HepG2 (cell line): ENCODE data around the gene C5AR1. TPM values are rescaled to one million over a fixed set of nuclear protein-coding genes. Genes with fewer than 3 reads are reported as not detected.

ENCODE experiments used
- AKAP8 ChIP-seq: sonication (generic); formaldehyde crosslinking; IDR thresholded peaks from 2 replicates; pipeline ENCODE4 v1.5.1; 2020; ENCODE audit warnings: mild to moderate bottlenecking, missing genetic modification reagents
- FOXP1 ChIP-seq, 2 experiments: fragments of 450-650 bp in 1 of 2; IDR thresholded peaks; 2 replicates each; pipeline ENCODE4 v1.6.1; 2017 to 2018; ENCODE audit warnings: antibody characterized with exemption in 1 of 2
- GTF2F1 ChIP-seq: fragments of 150-350 bp; IDR thresholded peaks from 2 replicates; pipeline ENCODE4 v1.6.1; 2014; ENCODE audit warnings: low read length
- MYNN ChIP-seq: sonication (generic); formaldehyde crosslinking; IDR thresholded peaks from 2 replicates; pipeline ENCODE4 v1.4.0; 2020; ENCODE audit warnings: mild to moderate bottlenecking, low read depth, missing genetic modification reagents
- RARG ChIP-seq: sonication (generic); formaldehyde crosslinking; IDR thresholded peaks from 2 replicates; pipeline ENCODE4 v1.4.0; 2020; ENCODE audit warnings: low read depth, mild to moderate bottlenecking, missing genetic modification reagents
- RFX1 ChIP-seq: fragments of 450-650 bp; IDR thresholded peaks from 2 replicates; pipeline ENCODE4 v1.6.1; 2017
- SIX1 ChIP-seq: sonication (generic); formaldehyde crosslinking; IDR thresholded peaks from 2 replicates; pipeline ENCODE4 v1.4.0; 2020; ENCODE audit warnings: missing genetic modification reagents, borderline replicate concordance
- SKI ChIP-seq: fragments of 450-650 bp; IDR thresholded peaks from one replicate; pipeline ENCODE4 v1.6.1; 2018; ENCODE audit warnings: mild to moderate bottlenecking; ENCODE audit not compliant: partially characterized antibody
- SOX6 ChIP-seq, 2 experiments: fragments of 450-650 bp in 1 of 2; sonication (generic) in 1 of 2; formaldehyde crosslinking in 1 of 2; IDR thresholded peaks; 2 replicates each; pipeline versions ENCODE4 v1.4.0 to v1.6.1; 2017 to 2020; ENCODE audit warnings: antibody characterized with exemption in 1 of 2, mild to moderate bottlenecking in 1 of 2, missing genetic modification reagents in 1 of 2
- ZBTB8A ChIP-seq: sonication (generic); formaldehyde crosslinking; IDR thresholded peaks from 2 replicates; pipeline ENCODE4 v1.4.0; 2020; ENCODE audit warnings: mild to moderate bottlenecking, low read depth, missing genetic modification reagents, borderline replicate concordance
- ZMYM3 ChIP-seq: sonication (generic); formaldehyde crosslinking; IDR thresholded peaks from 2 replicates; pipeline ENCODE4 v1.5.1; 2020; ENCODE audit warnings: mild to moderate bottlenecking, missing genetic modification reagents
- ZNF451 ChIP-seq: sonication (generic); formaldehyde crosslinking; IDR thresholded peaks from 2 replicates; pipeline ENCODE4 v1.5.0; 2020; ENCODE audit warnings: mild to moderate bottlenecking, missing genetic modification reagents
- ZNF746 ChIP-seq: sonication (generic); formaldehyde crosslinking; IDR thresholded peaks from 2 replicates; pipeline ENCODE4 v1.8.0; 2022; ENCODE audit warnings: mild to moderate bottlenecking, missing genetic modification reagents
- ZNF777 ChIP-seq: sonication (generic); formaldehyde crosslinking; IDR thresholded peaks from 2 replicates; pipeline ENCODE4 v1.4.0; 2020; ENCODE audit warnings: missing genetic modification reagents
- ZSCAN21 ChIP-seq: sonication (generic); formaldehyde crosslinking; IDR thresholded peaks from 2 replicates; pipeline ENCODE4 v1.8.0; 2022; ENCODE audit warnings: mild to moderate bottlenecking, missing genetic modification reagents, moderate library complexity, borderline replicate concordance
- polyA plus RNA-seq, 8 experiments: library from polyadenylated mRNA; depleted of rRNA in 3 of 8; stranded (reverse) in 7 of 8; unstranded in 1 of 8; fragments of >200 nt; fragmentation: Illumina TruSeq in 4 of 8; extraction: Trizol in 4 of 8; gene quantifications; 2 replicates each; pipeline versions ENCODE4 v1.2.1 to v1.2.3, GENCODE V29; 2011 to 2016; ENCODE audit warnings: low read depth in 4 of 8, missing spikeins in 1 of 8, mixed read lengths in 1 of 8; ENCODE audit not compliant: insufficient read depth in 1 of 8
- total RNA-seq, 5 experiments: library from RNA; depleted of rRNA; stranded (reverse); fragments of >200 nt; fragmentation: Illumina TruSeq; extraction: Trizol; gene quantifications; 2 replicates each; pipeline ENCODE4 v1.2.3, GENCODE V29; 2016; ENCODE audit warnings: low read depth in 1 of 5
- TF ChIP-seq, protein P1 (sequence below): sonication (generic); formaldehyde crosslinking; IDR thresholded peaks from 2 replicates; pipeline ENCODE4 v1.5.1; 2020; ENCODE audit warnings: missing genetic modification reagents, mild to moderate bottlenecking, borderline replicate concordance
- TF ChIP-seq, protein P2 (sequence below): sonication (generic); formaldehyde crosslinking; IDR thresholded peaks from 2 replicates; pipeline ENCODE4 v1.5.0; 2020; ENCODE audit warnings: missing genetic modification reagents
- TF ChIP-seq, protein P3 (sequence below): sonication (generic); formaldehyde crosslinking; IDR thresholded peaks from 2 replicates; pipeline ENCODE4 v1.5.0; 2020; ENCODE audit warnings: missing genetic modification reagents, mild to moderate bottlenecking, borderline replicate concordance
- TF ChIP-seq, protein P4 (sequence below): IDR thresholded peaks from 2 replicates; pipeline ENCODE4 v1.6.1; 2018; ENCODE audit warnings: missing genetic modification reagents
- TF ChIP-seq, protein P5 (sequence below): sonication (generic); formaldehyde crosslinking; IDR thresholded peaks from 2 replicates; pipeline ENCODE4 v1.5.1; 2020; ENCODE audit warnings: mild to moderate bottlenecking, missing genetic modification reagents, moderate library complexity
- TF ChIP-seq, protein P6 (sequence below): sonication (generic); formaldehyde crosslinking; IDR thresholded peaks from 2 replicates; pipeline ENCODE4 v1.5.0; 2020; ENCODE audit warnings: missing genetic modification reagents

C5AR1 gene
- total and polyA plus RNA-seq, 2 of the 13 experiments (the other 11 are each of a cell fraction or from before 2014, with no cell fraction given), result 0.07 to 1.6 TPM

DNA sequence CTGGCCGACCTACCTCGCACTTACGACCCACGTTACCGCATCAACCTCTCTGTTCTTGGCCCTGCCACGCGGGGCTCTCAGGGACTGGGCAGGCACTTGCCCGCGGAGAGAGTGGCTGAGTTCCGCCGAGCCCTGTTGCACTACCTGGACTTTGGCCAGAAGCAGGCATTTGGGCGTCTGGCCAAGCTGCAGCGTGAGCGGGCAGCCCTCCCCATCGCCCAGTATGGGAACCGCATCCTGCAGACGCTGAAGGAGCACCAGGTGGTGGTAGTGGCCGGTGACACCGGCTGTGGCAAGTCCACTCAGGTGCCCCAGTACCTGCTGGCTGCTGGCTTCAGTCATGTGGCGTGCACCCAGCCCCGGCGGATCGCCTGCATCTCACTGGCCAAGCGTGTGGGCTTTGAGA is 43.6 kb downstream of the C5AR1 start (continued):
- TF ChIP-seq ZNF746, result peak; percentile 85; the same call in 1 of the 2 replicates
- TF ChIP-seq ZNF451 (CRISPR knock-in tag), result peak; percentile 48; the same call in 1 of the 2 replicates
- peak; percentile 33; the same call in 1 of the 2 replicates for TF ChIP-seq ZSCAN21 (CRISPR knock-in tag)
- TF ChIP-seq, protein P1, sequence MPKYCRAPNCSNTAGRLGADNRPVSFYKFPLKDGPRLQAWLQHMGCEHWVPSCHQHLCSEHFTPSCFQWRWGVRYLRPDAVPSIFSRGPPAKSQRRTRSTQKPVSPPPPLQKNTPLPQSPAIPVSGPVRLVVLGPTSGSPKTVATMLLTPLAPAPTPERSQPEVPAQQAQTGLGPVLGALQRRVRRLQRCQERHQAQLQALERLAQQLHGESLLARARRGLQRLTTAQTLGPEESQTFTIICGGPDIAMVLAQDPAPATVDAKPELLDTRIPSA, result no peak
- no peak for TF ChIP-seq GTF2F1
- TF ChIP-seq, protein P2, sequence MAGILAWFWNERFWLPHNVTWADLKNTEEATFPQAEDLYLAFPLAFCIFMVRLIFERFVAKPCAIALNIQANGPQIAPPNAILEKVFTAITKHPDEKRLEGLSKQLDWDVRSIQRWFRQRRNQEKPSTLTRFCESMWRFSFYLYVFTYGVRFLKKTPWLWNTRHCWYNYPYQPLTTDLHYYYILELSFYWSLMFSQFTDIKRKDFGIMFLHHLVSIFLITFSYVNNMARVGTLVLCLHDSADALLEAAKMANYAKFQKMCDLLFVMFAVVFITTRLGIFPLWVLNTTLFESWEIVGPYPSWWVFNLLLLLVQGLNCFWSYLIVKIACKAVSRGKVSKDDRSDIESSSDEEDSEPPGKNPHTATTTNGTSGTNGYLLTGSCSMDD, result no peak
- TF ChIP-seq SIX1, result no peak
- TF ChIP-seq RARG (CRISPR knock-in tag), result no peak
- TF ChIP-seq, protein P3, sequence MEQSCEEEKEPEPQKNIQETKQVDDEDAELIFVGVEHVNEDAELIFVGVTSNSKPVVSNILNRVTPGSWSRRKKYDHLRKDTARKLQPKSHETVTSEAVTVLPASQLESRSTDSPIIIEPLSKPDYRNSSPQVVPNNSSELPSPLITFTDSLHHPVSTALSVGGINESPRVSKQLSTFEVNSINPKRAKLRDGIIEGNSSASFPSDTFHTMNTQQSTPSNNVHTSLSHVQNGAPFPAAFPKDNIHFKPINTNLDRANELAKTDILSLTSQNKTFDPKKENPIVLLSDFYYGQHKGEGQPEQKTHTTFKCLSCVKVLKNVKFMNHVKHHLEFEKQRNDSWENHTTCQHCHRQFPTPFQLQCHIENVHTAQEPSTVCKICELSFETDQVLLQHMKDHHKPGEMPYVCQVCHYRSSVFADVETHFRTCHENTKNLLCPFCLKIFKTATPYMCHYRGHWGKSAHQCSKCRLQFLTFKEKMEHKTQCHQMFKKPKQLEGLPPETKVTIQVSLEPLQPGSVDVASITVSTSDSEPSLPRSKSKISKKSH, result peak; percentile 74; the same call in 1 of the 2 replicates
- no peak for TF ChIP-seq SKI
- no peak for TF ChIP-seq AKAP8
- no peak for TF ChIP-seq ZBTB8A
- no peak for TF ChIP-seq MYNN (CRISPR knock-in tag)
- TF ChIP-seq, protein P4, sequence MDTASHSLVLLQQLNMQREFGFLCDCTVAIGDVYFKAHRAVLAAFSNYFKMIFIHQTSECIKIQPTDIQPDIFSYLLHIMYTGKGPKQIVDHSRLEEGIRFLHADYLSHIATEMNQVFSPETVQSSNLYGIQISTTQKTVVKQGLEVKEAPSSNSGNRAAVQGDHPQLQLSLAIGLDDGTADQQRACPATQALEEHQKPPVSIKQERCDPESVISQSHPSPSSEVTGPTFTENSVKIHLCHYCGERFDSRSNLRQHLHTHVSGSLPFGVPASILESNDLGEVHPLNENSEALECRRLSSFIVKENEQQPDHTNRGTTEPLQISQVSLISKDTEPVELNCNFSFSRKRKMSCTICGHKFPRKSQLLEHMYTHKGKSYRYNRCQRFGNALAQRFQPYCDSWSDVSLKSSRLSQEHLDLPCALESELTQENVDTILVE (CRISPR knock-in tag), result no peak
- TF ChIP-seq ZNF777 (CRISPR knock-in tag), result no peak
- TF ChIP-seq FOXP1 (IDR thresholded peaks at IDR 0.05), result no peak
- TF ChIP-seq FOXP1 (CRISPR knock-in tag; IDR thresholded peaks at IDR 0.05), result no peak
- TF ChIP-seq, protein P5, sequence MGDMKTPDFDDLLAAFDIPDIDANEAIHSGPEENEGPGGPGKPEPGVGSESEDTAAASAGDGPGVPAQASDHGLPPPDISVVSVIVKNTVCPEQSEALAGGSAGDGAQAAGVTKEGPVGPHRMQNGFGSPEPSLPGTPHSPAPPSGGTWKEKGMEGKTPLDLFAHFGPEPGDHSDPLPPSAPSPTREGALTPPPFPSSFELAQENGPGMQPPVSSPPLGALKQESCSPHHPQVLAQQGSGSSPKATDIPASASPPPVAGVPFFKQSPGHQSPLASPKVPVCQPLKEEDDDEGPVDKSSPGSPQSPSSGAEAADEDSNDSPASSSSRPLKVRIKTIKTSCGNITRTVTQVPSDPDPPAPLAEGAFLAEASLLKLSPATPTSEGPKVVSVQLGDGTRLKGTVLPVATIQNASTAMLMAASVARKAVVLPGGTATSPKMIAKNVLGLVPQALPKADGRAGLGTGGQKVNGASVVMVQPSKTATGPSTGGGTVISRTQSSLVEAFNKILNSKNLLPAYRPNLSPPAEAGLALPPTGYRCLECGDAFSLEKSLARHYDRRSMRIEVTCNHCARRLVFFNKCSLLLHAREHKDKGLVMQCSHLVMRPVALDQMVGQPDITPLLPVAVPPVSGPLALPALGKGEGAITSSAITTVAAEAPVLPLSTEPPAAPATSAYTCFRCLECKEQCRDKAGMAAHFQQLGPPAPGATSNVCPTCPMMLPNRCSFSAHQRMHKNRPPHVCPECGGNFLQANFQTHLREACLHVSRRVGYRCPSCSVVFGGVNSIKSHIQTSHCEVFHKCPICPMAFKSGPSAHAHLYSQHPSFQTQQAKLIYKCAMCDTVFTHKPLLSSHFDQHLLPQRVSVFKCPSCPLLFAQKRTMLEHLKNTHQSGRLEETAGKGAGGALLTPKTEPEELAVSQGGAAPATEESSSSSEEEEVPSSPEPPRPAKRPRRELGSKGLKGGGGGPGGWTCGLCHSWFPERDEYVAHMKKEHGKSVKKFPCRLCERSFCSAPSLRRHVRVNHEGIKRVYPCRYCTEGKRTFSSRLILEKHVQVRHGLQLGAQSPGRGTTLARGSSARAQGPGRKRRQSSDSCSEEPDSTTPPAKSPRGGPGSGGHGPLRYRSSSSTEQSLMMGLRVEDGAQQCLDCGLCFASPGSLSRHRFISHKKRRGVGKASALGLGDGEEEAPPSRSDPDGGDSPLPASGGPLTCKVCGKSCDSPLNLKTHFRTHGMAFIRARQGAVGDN, result peak; percentile 94
- no peak for TF ChIP-seq RFX1
- TF ChIP-seq, protein P6, sequence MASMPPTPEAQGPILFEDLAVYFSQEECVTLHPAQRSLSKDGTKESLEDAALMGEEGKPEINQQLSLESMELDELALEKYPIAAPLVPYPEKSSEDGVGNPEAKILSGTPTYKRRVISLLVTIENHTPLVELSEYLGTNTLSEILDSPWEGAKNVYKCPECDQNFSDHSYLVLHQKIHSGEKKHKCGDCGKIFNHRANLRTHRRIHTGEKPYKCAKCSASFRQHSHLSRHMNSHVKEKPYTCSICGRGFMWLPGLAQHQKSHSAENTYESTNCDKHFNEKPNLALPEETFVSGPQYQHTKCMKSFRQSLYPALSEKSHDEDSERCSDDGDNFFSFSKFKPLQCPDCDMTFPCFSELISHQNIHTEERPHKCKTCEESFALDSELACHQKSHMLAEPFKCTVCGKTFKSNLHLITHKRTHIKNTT (CRISPR knock-in tag), result no peak
- TF ChIP-seq ZMYM3 (CRISPR knock-in tag), result peak; percentile 81; the same call in 1 of the 2 replicates
- TF ChIP-seq SOX6 (IDR thresholded peaks at IDR 0.05), result no peak
- peak; percentile 59 for TF ChIP-seq SOX6 (CRISPR knock-in tag; IDR thresholded peaks at IDR 0.05)
